Measurements from ENCODE around the gene DBH.
"Not testable (repeated sequence)": the region's sequence is repeated elsewhere in the genome, so short reads cannot be mapped to it uniquely, and the experiment has no call there.

Gene DBH

DNA sequence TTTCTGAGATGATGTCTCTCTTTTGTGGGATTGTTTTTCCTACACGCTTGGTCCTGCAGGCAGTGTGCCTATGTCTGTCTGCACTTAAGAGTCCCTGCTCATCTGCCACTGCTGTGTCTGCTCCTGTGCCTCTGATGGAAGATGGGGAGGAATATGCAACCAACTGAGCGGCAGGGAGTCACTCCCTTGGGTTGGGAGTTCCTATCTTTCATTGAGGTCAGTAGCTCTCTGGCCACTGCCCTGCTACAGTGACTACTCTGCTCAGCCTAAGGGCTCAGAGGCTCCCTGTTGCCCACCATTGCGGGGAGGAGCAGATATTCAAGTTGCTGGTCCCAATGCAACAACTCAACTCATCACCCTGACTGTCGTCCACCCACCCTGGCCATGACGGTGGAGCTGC is 13.6 kb upstream of the DBH start:
- intact Hi-C loops (cut with micrococcal nuclease), result no loop called here
- Mint-ChIP-seq H3K9me3 (peaks cover 17% of the 10 kb centered on the region), H3K4me3 (no peak overlapping the region), H3K27me3 (peaks cover 30% of the 10 kb centered on the region), H3K27ac (no peak overlapping the region), H3K36me3 (ENCODE audit: low read depth) (no peaks in the 10 kb centered on the region), H3K4me1 (ENCODE audit: low read depth) (no peaks in the 10 kb centered on the region)

DNA sequence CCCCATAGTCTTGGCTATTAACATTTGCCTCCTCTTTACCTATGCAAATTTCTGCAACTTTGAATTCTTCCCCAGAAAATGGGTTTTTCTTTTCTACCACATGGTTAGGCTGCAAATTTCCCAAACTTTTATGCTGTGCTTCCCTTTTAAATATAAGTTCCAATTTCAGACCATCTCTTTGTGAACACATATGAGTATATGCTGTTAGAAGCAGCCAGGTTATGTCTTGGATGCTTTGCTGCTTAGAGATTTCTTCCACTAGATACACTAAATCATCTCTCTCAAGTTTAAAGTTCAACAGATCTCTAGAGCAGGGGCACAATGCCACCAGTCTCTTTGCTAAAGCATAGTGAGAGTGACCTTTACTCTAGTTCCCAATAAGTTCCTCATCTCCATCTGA is 10.2 kb upstream of the DBH start:
- H3K4me1 Mint-ChIP-seq (ENCODE audit: low read depth); intact Hi-C loops (cut with micrococcal nuclease); H3K27ac Mint-ChIP-seq; H3K36me3 Mint-ChIP-seq (ENCODE audit: low read depth); H3K4me3 Mint-ChIP-seq: not testable (repeated sequence)
- Mint-ChIP-seq H3K27me3 (peaks cover 20% of the 10 kb centered on the region), H3K9me3 (peaks cover 17% of the 10 kb centered on the region)

DNA sequence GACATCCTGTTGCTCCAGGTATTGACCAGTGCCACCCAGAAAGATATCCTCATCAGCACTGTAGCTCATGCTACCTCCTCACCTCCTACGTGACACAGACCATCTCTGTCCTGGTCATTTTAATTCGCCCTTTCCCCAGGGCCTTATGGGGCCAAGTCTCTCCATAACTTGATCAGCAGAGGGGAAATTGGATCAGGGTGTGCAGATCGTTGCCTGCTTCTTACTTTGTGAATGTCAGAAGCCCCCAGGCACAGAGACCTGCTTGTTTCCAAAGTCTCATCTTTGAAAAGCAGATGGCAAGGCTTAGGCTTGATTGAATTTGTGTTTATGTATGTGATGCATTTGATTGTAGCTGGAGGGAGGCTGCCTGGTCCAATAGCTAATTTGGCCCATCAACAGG is 8.8 kb upstream of the DBH start:
- H3K4me3 Mint-ChIP-seq, result no peak overlapping the region
- no peaks in the 10 kb centered on the region for H3K36me3 Mint-ChIP-seq (ENCODE audit: low read depth)
- H3K4me1 Mint-ChIP-seq (ENCODE audit: low read depth), result no peaks in the 10 kb centered on the region
- intact Hi-C loops (cut with micrococcal nuclease), result no loop called here
- peaks cover 17% of the 10 kb centered on the region for H3K9me3 Mint-ChIP-seq
- no peak overlapping the region for H3K27ac Mint-ChIP-seq
- H3K27me3 Mint-ChIP-seq, result peaks cover 11% of the 10 kb centered on the region

DNA sequence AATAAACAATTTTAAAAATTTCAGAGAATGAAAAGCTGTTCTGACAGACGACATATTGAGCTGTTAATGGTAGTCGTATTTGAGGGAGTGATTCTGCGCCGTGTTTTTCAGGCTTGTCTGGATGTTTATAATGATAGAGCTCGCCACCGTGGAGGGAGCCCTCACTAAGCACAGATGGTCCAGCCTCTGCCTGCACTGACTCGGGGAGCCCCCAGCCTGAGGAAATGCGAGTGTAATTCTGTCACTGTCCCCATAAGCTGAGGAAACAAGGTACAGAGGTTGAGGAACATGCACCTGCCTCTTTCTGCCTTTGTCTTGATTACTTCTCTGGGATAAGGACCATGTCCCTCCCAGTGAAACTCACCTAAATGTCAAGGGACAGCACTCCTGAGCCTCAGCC is 7.4 kb upstream of the DBH start:
- Mint-ChIP-seq H3K4me1 (ENCODE audit: low read depth) (no peaks in the 10 kb centered on the region), H3K27me3 (peaks cover 13% of the 10 kb centered on the region), H3K4me3 (no peak overlapping the region), H3K27ac (no peak overlapping the region), H3K9me3 (peaks cover 17% of the 10 kb centered on the region), H3K36me3 (ENCODE audit: low read depth) (no peaks in the 10 kb centered on the region)
- intact Hi-C loops (cut with micrococcal nuclease), result no loop called here

DNA sequence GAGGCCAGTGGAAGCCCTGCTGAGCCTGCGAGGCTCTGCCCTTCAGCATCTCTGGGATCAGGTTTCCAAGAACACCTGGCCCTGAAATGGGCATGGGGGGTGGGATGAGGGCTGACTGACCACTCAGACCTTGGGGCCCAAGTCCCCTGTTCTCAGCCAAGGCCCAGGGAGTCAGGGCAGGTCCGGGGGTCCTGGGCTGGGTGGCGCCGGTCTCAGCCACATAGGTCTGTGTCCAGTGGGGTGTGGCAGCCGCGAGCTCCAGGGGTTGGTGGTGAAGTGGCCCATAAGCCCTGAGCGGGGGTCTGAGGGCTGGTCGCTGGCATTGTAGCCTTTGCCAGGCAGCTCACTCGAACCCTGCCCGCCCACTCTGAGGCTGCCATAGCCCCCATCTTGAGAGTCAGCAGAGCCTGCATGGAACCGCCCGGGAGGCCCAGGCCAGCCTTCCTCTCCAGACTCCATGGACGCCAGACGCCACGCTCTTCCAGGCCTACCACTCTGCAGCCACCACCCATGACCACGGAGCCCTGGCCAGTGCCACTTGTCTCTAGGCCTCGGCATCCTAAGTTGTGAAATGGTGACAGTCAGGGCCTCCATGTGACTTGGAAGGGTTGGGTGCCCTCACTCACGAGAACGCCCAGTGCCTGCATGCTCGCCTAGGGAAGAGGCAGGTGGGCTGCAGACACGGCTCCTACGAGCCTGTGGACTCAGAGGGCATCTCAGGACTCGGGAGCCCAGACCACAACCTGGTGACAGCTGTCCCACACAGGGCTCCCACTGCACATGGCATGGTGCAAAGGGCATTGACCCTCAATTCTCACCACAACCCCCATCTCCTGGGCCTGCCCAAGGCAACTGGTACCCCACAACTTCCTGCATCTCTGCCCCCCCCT is 6.7 kb upstream of the DBH start:
- Mint-ChIP-seq H3K36me3 (ENCODE audit: low read depth) (no peaks in the 10 kb centered on the region), H3K27ac (no peak overlapping the region), H3K4me1 (ENCODE audit: low read depth) (no peaks in the 10 kb centered on the region), H3K9me3 (peaks cover 17% of the 10 kb centered on the region), H3K27me3 (peaks cover 17% of the 10 kb centered on the region), H3K4me3 (no peak overlapping the region)
- intact Hi-C loops (cut with micrococcal nuclease), result no loop called here

DNA sequence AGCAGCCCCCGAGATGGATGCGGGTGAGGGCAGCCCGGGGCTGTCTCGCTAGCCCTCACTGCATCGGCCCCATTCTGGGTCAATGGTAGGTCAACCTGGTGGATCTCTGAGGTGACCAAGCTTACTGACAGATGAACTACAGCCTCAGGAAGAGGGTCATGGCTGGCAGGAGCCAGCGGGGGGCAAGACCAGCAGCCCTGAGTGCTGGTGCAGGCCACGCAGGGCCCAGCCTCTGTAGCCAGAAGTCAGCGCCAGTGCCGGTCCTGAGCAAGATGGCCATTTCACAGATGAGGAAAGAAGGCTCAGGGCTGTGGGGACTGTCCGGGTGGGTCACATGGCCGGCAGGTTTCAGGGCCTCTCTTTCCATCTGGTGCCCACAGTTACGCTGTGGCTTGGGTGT is 5.1 kb upstream of the DBH start:
- no peaks in the 10 kb centered on the region for H3K4me1 Mint-ChIP-seq (ENCODE audit: low read depth)
- intact Hi-C loops (cut with micrococcal nuclease), result no loop called here
- H3K36me3 Mint-ChIP-seq (ENCODE audit: low read depth), result no peaks in the 10 kb centered on the region
- no peak overlapping the region for H3K27ac Mint-ChIP-seq
- no peak overlapping the region for H3K4me3 Mint-ChIP-seq
- H3K9me3 Mint-ChIP-seq, result peaks cover 13% of the 10 kb centered on the region
- peaks cover 16% of the 10 kb centered on the region for H3K27me3 Mint-ChIP-seq

DNA sequence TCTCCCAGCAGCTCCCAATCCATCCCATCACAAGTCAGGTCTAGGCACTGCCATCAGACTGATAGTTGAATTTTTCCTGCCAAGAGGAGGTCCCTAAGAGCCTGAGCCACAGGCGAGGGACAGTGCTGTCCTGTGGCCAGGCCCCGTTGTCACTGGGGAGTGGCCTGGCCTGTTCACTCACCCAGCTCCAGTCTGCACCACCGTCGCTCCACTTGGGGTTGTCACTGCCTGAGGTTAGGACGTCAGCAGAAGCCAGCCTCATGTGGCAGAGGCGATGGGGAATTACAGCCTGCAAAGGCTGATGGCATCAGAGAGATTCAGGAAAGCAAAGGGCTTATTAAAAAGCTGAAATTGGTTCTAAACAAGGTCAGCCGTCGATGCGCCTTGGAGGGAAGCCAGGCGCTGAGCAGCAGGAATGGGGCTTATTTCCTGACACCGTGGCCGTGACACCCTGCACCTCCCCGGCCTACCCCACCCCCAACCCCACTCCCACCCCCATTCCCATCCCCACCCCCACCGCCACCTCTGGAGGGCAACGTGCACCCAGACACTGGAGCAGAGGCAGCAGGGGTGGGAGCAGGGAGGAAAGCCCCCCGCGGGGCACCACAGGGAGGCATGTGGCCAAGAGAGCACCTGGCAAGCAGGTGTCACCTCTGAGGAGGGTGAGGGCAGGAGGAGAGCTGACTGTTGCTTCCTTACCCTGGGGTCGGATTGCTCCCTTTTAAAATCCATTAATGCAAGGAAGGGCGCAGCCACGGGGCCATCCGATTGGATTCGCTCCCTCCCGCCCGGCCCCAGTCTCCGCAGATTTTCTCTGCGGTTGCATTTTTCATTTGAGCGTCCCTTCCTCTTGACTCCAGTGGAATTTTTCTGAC is 3.1 kb upstream of the DBH start:
- H3K27ac Mint-ChIP-seq, result no peak overlapping the region
- H3K9me3 Mint-ChIP-seq, result no peaks in the 10 kb centered on the region
- intact Hi-C loops (cut with micrococcal nuclease), result no loop called here

DNA sequence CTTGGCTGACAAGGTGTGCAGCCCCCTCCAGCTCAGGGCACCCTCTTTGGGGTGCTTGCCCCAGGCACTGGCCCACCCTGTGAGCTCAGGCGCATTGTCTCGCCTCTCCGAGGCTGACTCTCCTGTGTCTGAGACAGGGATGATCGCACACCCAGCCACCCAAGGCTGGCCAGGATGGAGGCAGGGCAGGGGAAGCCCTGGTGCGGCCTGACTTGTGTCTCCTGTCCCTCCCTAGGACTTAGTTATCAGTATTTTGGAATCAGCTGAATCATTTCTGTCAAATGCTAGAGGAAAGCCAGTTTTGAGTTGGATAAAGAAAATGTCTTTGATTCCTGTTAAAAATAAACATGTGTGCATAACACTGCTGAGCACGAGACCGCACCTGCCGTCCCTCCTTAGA is 2.5 kb upstream of the DBH start:
- Mint-ChIP-seq H3K9me3 (no peaks in the 10 kb centered on the region), H3K27ac (no peak overlapping the region)

More for the DNA sequence above, 3.1 kb upstream of the DBH start:
- Mint-ChIP-seq H3K36me3 (ENCODE audit: low read depth) (no peaks in the 10 kb centered on the region), H3K4me3 (no peak overlapping the region), H3K4me1 (ENCODE audit: low read depth) (no peaks in the 10 kb centered on the region), H3K27me3 (peaks cover 13% of the 10 kb centered on the region)

DNA sequence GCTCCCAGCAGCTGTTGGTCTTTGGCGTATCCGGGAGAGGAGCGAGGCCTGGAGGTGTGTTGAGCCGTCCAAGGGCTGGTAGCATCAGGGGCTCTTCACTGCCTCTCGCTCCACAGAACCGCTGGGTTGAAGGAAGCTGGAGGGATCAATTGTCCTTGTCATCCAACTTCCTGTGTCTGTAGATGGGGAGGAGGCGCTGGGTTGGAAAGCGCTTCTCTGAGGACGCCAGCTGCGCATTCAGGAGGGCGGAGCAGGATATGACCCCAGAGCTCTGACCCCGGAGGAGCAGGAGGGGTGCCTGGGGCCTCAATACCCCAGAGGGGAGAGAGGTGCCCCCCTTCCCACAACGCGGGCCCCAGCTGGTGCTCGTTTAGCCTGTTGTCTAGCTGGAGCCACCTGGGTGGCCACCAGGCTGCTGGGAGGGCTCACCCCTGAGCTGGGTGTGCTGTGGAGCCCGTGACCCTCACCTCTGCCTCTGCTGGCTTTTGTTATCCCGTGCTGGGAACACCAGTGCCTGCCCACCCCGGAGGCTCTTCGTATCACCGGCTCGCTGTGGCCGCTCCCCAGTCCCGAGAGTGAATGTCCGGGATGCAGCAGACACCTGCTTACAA is 2.0 kb upstream of the DBH start:
- intact Hi-C loops (cut with micrococcal nuclease), result no loop called here
- Mint-ChIP-seq H3K27me3 (peaks cover 13% of the 10 kb centered on the region), H3K9me3 (no peaks in the 10 kb centered on the region), H3K4me1 (ENCODE audit: low read depth) (no peaks in the 10 kb centered on the region), H3K27ac (no peak overlapping the region), H3K36me3 (ENCODE audit: low read depth) (no peaks in the 10 kb centered on the region), H3K4me3 (no peak overlapping the region)

More for the DNA sequence above, 2.5 kb upstream of the DBH start:
- Mint-ChIP-seq H3K4me1 (ENCODE audit: low read depth) (no peaks in the 10 kb centered on the region), H3K27me3 (peaks cover 13% of the 10 kb centered on the region), H3K36me3 (ENCODE audit: low read depth) (no peaks in the 10 kb centered on the region), H3K4me3 (no peak overlapping the region)
- intact Hi-C loops (cut with micrococcal nuclease), result no loop called here

DNA sequence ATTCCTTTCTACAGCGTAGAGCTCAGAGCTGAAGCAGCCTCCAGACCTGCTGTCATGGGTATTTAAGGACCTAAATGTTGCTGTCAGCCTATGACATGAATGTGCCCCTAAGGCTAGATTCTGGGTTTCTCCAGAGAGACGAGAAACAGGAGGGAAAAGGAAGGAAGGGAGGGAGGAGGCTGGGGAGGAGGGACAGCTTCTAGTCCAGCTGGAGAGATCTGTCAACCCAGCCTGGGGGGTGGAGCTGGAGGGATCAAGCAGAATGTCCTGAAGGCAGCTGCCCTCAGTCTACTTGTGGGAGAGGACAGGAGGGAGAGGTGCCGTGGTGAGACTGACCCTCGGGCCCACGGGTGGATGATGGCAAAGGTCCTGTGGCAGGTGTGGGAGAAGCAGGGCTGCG is 1.1 kb upstream of the DBH start:
- Mint-ChIP-seq H3K4me1 (ENCODE audit: low read depth) (no peaks in the 10 kb centered on the region), H3K9me3 (no peaks in the 10 kb centered on the region), H3K27me3 (peaks cover 13% of the 10 kb centered on the region), H3K4me3 (no peak overlapping the region), H3K36me3 (ENCODE audit: low read depth) (no peaks in the 10 kb centered on the region), H3K27ac (no peak overlapping the region)
- intact Hi-C loops (cut with micrococcal nuclease), result no loop called here

DNA sequence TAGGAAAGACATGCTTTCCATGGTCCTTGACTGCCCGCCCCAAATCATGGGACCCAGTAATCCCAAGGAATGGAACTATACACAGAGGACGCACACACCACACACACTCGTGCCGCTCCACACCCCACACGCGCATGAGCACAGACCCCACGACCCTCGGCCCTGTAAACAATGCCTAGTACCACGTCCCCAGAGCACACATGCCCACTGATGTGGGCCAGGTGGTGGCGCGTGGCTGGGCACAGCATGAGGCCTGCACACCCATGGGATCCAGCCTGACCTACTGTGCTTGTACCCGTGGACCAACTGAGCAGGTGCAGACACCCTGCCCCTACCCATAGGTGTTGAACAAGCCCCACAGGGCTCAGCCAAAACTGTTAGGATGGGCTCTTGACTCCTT is 739 bp downstream of the DBH start:
- intact Hi-C loops (cut with micrococcal nuclease), result no loop called here
- Mint-ChIP-seq H3K4me3 (no peak overlapping the region), H3K27me3 (peaks cover 13% of the 10 kb centered on the region), H3K9me3 (no peaks in the 10 kb centered on the region), H3K4me1 (ENCODE audit: low read depth) (no peaks in the 10 kb centered on the region), H3K27ac (no peak overlapping the region), H3K36me3 (ENCODE audit: low read depth) (no peaks in the 10 kb centered on the region)

DNA sequence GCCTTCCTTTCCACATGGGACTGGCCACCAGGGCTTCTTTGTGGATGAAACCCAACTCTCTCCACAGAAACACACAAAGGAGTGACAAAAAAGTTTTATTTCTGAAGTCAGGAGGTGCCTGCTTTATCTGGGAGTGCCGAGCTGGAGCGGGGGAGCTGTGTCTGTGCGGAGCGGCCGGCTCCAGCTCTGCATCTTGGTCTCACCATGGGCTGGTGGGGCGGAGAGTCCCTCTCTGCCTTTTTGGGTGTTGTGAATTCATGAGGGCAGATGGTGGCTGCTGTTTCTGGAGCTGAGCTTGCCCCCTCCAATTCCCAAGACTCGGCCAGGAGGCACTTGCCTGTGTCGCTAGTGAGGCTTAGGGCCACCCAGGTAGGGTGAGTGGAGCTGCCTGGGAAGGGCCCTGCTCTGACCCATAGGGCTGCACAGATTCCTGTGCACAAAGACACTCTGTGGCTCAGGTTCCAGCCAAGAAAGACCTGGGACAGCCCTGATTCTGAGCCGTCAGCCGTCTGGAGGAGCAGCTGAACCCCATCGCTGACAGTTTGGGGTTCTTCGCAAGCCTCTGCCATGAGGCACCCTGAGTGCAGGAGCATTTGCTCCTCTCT is 1.4 kb downstream of the DBH start:
- no peaks in the 10 kb centered on the region for H3K9me3 Mint-ChIP-seq
- intact Hi-C loops (cut with micrococcal nuclease), result no loop called here
- H3K4me3 Mint-ChIP-seq, result no peak overlapping the region
- peaks cover 13% of the 10 kb centered on the region for H3K27me3 Mint-ChIP-seq
- no peaks in the 10 kb centered on the region for H3K4me1 Mint-ChIP-seq (ENCODE audit: low read depth)
- H3K27ac Mint-ChIP-seq, result no peak overlapping the region
- no peaks in the 10 kb centered on the region for H3K36me3 Mint-ChIP-seq (ENCODE audit: low read depth)

DNA sequence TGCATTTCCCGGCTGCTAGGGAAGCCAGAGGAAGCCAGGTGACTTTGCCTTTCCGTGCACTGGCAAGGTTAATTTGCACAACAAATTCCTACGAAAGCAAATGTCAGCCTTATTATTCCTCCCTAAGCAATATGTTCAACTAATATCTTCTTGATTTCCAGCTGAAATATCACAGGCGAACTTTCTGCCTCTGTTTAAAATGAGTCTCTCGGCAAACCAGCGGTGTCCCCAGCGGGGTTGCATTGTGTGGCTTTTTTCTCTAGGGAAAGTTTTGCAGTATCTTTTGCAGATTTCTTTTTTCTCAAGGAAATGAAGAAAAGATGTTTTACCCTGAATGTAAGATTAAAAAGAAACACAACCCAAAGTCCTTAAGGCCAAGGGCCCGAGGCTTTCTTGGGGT is 1.9 kb downstream of the DBH start:
- Mint-ChIP-seq H3K27ac (no peak overlapping the region), H3K9me3 (no peaks in the 10 kb centered on the region), H3K4me3 (no peak overlapping the region), H3K4me1 (ENCODE audit: low read depth) (no peaks in the 10 kb centered on the region), H3K36me3 (ENCODE audit: low read depth) (no peaks in the 10 kb centered on the region), H3K27me3 (peaks cover 9% of the 10 kb centered on the region)
- intact Hi-C loops (cut with micrococcal nuclease), result no loop called here

DNA sequence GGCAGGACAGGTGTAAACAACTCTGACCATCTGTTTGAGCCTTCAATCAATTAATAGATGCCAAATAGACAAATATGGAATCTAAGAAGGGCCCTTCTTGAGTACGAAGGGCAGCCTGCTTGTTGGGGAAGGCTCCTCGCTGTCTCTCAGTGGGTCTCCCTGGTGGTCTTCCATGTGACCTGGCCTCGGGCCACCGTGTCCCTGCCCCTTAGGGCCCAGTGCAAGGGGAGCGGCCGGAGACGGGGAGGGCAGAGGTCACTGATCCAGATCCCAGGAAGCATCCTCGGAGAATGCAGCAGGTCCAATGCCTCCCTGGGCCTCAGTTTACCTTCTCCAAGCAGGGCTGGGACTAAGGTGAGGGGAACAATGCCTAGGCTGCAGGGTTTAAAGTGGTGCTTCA is 2.5 kb downstream of the DBH start:
- Mint-ChIP-seq H3K27ac (no peak overlapping the region), H3K4me3 (no peak overlapping the region)

More for the DNA sequence above, 2.5 kb downstream of the DBH start:
- Mint-ChIP-seq H3K27me3 (peaks cover 7% of the 10 kb centered on the region), H3K4me1 (ENCODE audit: low read depth) (no peaks in the 10 kb centered on the region), H3K9me3 (no peaks in the 10 kb centered on the region), H3K36me3 (ENCODE audit: low read depth) (no peaks in the 10 kb centered on the region)
- intact Hi-C loops (cut with micrococcal nuclease), result no loop called here

Data from dendritic cell treated with granulocyte-macrophage colony-stimulating factor and Interleukin-4, amounts not matched to agents 40 ng/mL and 50 ng/mL, for 4 days (primary cell).